BJ (cell line): Measurements from ENCODE around the gene NFKBIZ. TPM values are rescaled to one million over a fixed set of nuclear protein-coding genes. Genes with fewer than 3 reads are reported as not detected.
"Not testable (repeated sequence)": the region's sequence is repeated elsewhere in the genome, so short reads cannot be mapped to it uniquely, and the experiment has no call there.

Experiments
- CTCF ChIA-PET: fragments of 350-600 bp; formaldehyde crosslinking; extraction: SDS; loops from one replicate; lab custom pipeline; 2021; ENCODE audit warnings: antibody characterized with exemption, inconsistent platforms; lab: Yijun Ruan, JAX
- POLR2A ChIA-PET: fragments of 300-600 bp; sonication (Branson Sonifier 250); formaldehyde crosslinking; extraction: SDS; loops from one replicate; lab custom pipeline; 2021; ENCODE audit warnings: antibody characterized with exemption; lab: Charles Lee
- DNase-seq: peaks from one replicate; pipeline ENCODE4 v3.0.0-alpha.2; 2011; ENCODE audit warnings: low read depth
- H3K27me3 ChIP-seq: 2 replicates; pipeline ENCODE4 v1.6.0; 2011; ENCODE audit warnings: low read length; ENCODE audit not compliant: control insufficient read depth, insufficient read depth
- H3K36me3 ChIP-seq: 2 replicates; pipeline ENCODE4 v1.5.1; 2011; ENCODE audit warnings: low read length; ENCODE audit not compliant: control insufficient read depth, insufficient read depth
- H3K4me3 ChIP-seq: 2 replicates; pipeline ENCODE4 v1.5.1; 2011; ENCODE audit warnings: low read depth, mild to moderate bottlenecking, control low read depth, low read length
- polyA plus RNA-seq: library from polyadenylated mRNA; depleted of rRNA; stranded (reverse); fragments of >200 nt; gene quantifications from 2 replicates; pipeline ENCODE4 v1.2.3, GENCODE V29; 2011; rRNA removed
- TF ChIP-seq, protein P1 (sequence below): IDR thresholded peaks from 2 replicates; pipeline ENCODE4 v1.5.1; 2011; ENCODE audit warnings: low read depth, mild to moderate bottlenecking, control low read depth, inconsistent platforms, low read length, moderate library complexity; ENCODE audit not compliant: insufficient read depth

NFKBIZ gene
- polyA plus RNA-seq, 1 experiment: 50.1 TPM

DNA sequence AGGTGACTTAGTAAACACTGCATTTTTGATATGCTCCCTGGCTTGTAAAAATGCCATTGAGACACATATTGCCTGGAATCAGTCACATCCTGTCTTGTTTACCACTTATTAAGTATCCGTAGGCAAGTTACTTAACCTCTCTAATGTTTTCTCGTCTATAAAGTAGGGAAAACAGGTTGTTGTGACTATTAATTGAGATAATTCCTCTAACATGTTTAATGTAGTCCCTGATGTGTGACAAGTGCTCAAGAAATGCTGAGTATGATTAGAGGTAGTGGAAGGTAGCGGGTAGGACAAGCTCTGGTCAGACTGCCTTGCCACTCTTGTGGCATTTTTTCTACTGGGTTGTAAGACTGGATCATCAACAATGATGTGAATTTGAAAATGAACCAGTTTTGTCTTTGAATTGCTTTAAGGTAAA is 54.1 kb downstream of the NFKBIZ start:
- TF ChIP-seq, protein P1, sequence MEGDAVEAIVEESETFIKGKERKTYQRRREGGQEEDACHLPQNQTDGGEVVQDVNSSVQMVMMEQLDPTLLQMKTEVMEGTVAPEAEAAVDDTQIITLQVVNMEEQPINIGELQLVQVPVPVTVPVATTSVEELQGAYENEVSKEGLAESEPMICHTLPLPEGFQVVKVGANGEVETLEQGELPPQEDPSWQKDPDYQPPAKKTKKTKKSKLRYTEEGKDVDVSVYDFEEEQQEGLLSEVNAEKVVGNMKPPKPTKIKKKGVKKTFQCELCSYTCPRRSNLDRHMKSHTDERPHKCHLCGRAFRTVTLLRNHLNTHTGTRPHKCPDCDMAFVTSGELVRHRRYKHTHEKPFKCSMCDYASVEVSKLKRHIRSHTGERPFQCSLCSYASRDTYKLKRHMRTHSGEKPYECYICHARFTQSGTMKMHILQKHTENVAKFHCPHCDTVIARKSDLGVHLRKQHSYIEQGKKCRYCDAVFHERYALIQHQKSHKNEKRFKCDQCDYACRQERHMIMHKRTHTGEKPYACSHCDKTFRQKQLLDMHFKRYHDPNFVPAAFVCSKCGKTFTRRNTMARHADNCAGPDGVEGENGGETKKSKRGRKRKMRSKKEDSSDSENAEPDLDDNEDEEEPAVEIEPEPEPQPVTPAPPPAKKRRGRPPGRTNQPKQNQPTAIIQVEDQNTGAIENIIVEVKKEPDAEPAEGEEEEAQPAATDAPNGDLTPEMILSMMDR: no peak
- DNase-seq: peak; percentile 62

DNA sequence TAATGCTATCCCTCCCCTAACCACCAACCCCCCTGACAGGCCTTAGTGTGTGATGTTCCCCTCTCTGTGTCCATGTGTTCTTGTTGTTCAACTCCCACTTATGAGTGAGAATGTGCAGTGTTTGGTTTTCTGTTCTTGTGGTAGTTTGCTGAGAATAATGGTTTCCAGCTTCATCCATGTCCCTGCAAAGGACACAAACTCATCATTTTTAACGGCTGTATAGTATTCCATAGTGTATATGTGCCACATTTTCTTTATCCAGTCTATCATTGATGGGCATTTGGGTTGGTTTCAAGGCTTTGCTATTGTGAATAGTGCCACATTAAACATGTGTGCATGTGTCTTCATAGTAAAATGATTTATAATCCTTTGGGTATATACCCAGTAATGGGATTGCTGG is 56.3 kb downstream of the NFKBIZ start:
- H3K4me3 ChIP-seq, POLR2A ChIA-PET, H3K36me3 ChIP-seq, H3K27me3 ChIP-seq, DNase-seq, CTCF ChIA-PET: not testable (repeated sequence)

More for the DNA sequence above, 54.1 kb downstream of the NFKBIZ start:
- Histone ChIP-seq H3K36me3 (no peaks in the 10 kb centered on the region), H3K4me3 (no peak overlapping the region), H3K27me3 (no peaks in the 10 kb centered on the region)
- CTCF ChIA-PET: no interaction called here
- POLR2A ChIA-PET: no interaction called here

Other genes starting within 250 kb of the NFKBIZ start
- gene ZBTB11, start 172.4 kb upstream of the NFKBIZ start, polyA plus RNA-seq: 4.5 and 9.2 TPM in 2 replicates
- 1,257 and 2,029 TPM in 2 replicates for gene RPL24, start 162.8 kb upstream of the NFKBIZ start, polyA plus RNA-seq
- 1.2 and 2.5 TPM in 2 replicates for gene CEP97, start 124.9 kb upstream of the NFKBIZ start, polyA plus RNA-seq
- 30.3 and 31.2 TPM in 2 replicates for gene NXPE3, start 70.3 kb upstream of the NFKBIZ start, polyA plus RNA-seq